ENCODE measurements around the gene WSCD2.

WSCD2 gene

DNA sequence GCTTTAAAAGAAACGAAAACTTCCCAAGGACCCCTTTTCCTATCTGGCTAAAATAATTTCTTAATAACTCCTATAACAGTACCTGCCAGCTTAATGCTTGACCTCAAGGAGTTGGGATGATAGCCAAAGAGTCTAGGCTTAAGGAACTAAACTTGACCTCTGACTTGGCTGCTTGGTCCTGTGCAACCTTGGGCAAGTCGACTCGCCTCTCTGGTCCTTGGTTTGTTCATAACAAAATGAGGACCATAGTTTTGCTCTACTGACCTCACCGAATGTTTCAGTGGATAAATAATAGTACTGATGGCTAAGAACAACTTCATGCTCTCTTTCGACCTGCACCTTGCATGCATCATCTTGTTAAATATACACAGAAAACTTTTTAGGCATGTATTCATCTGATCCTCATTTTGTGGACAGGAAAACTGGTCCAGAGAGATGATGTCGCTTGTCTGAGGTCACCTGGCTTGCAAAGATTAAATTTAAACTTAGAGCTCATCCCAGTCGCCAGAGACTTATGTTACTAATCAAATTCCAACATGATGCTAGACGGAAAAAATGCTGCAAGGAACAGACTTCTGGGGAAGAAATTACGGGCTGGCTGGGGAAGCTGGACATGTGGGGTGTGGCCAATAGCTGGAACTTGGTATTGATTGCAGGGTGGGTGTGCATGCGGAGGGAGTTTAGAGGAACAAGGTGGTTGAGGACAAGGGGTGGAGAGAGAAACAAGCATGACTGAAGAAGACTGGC is 38.0 kb upstream of the WSCD2 start:
- H3K4me3 ChIP-seq (replicated peaks in 1 of 2; ENCODE audit: low read depth in 2 of 2, low read length in 2 of 2): no peak overlapping the region
- TF ChIP-seq, protein P1, sequence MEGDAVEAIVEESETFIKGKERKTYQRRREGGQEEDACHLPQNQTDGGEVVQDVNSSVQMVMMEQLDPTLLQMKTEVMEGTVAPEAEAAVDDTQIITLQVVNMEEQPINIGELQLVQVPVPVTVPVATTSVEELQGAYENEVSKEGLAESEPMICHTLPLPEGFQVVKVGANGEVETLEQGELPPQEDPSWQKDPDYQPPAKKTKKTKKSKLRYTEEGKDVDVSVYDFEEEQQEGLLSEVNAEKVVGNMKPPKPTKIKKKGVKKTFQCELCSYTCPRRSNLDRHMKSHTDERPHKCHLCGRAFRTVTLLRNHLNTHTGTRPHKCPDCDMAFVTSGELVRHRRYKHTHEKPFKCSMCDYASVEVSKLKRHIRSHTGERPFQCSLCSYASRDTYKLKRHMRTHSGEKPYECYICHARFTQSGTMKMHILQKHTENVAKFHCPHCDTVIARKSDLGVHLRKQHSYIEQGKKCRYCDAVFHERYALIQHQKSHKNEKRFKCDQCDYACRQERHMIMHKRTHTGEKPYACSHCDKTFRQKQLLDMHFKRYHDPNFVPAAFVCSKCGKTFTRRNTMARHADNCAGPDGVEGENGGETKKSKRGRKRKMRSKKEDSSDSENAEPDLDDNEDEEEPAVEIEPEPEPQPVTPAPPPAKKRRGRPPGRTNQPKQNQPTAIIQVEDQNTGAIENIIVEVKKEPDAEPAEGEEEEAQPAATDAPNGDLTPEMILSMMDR (IDR thresholded peaks at IDR 0.05; ENCODE audit: low read depth, low read length): no peak

DNA sequence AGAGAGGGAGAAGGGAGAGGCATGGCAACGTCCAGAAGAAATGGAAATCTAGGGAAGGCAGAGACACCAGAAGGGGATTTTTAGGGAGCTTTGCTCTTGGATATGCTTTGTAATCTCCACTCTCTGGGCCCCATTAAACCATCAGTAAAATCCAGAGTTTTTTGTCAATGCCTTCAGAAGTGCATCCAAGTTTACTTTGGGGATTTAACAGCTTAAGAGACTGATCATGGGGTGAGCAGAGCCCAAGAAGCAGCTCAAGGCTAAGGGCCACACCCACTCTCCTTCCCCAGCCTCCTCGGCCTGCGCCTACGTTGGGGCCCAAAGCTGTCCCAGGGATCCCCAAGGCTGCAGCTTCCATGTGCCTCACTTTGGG is 37.4 kb upstream of the WSCD2 start:
- TF ChIP-seq, protein P1 (IDR thresholded peaks at IDR 0.05; ENCODE audit: low read depth, low read length): no peak
- H3K4me3 ChIP-seq (replicated peaks in 1 of 2; ENCODE audit: low read depth in 2 of 2, low read length in 2 of 2): no peak overlapping the region
- DNase-seq (ENCODE audit: low read depth in 2 of 2): no peak

More for the DNA sequence above, 38.0 kb upstream of the WSCD2 start:
- no peak for DNase-seq (ENCODE audit: low read depth in 2 of 2)

DNA sequence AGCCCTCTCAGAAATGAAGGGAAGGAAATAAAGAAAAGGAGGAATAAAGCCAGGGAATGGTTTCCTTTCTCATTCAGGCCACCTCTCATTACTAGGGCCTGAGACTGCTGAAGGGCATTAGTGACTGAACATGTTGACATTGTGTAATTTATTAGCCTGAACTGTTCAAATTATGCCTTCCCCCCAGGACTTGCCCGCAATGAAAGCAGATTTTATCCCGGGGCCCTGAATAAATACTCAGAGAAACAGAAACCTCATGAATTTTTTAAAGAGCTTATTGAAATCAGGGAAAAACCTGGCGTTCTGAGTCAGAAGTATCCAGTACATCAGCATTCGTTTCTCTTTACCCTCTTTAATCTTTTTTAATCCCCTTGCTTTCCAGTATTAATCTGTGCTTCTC is 35.9 kb upstream of the WSCD2 start:
- TF ChIP-seq, protein P1 (IDR thresholded peaks at IDR 0.05; ENCODE audit: low read depth, low read length): no peak
- DNase-seq (ENCODE audit: low read depth in 2 of 2): no peak
- H3K4me3 ChIP-seq (replicated peaks in 1 of 2; ENCODE audit: low read depth in 2 of 2, low read length in 2 of 2): no peak overlapping the region

DNA sequence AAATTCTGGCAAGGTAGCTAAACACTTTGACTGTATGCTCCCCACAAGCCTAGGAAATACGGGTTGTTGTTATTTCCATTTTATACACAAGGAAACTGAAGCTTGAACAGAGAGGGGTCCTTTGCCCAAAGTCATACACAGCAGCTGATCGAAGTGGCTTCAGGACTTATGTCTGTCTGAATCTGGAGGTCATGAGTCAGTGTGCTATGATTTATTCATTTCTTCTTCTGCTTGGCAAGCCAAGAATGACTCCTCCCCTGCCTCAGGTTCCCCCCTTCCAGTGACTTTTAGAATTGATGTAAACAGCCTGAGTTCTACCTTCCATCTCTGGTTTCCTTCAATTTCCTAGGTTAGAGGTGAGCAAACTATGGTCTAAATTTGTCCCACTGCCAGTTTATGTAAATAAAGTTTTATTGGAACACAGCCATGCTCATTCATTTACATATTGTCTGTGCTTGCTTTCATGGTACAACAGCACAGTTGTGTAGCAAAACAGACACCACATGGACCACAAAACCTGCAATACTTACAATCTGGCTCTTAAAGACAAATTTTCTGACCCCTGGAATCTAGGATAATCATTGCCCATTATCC is 34.9 kb upstream of the WSCD2 start:
- no peak for DNase-seq (ENCODE audit: low read depth in 2 of 2)
- H3K4me3 ChIP-seq (replicated peaks in 1 of 2; ENCODE audit: low read depth in 2 of 2, low read length in 2 of 2): no peak overlapping the region
- TF ChIP-seq, protein P1 (IDR thresholded peaks at IDR 0.05; ENCODE audit: low read depth, low read length): no peak

DNA sequence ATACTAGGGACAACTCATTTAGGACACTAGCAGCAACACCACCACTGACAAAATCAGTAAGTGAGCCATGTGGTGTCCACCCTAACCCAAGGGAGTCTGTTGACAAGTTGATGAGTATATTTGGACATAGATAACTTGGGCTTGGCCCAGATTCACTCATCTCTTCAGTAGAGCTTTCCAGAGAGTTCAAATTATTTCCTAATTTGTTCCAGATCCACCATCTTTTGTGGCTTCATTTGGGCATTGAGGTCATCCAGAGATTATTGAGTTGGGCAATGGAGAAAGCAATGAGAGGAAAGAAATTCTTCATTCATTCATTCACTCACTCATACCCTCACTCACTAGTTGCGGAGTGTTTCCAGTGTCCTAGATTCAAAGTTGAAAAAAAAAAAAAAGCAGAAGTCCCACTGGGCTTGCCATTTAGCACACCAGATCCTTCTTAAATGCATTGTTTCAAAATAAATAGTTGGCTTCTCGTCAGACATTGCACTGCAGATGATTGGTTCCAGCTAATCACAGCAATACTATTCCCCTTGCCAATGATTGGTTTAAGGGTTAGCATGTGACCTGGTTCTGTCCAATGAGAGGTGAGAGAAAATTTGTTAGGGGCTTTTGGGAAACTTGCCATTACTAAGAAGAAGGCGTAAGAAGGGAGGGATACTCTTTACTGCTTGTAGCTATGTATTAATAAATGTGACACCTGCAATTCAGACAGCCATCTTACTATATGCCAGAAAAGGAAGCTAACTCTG is 31.8 kb upstream of the WSCD2 start:
- no peak for DNase-seq (ENCODE audit: low read depth in 2 of 2)
- H3K4me3 ChIP-seq (replicated peaks in 1 of 2; ENCODE audit: low read depth in 2 of 2, low read length in 2 of 2): no peak overlapping the region
- TF ChIP-seq, protein P1 (IDR thresholded peaks at IDR 0.05; ENCODE audit: low read depth, low read length): no peak

DNA sequence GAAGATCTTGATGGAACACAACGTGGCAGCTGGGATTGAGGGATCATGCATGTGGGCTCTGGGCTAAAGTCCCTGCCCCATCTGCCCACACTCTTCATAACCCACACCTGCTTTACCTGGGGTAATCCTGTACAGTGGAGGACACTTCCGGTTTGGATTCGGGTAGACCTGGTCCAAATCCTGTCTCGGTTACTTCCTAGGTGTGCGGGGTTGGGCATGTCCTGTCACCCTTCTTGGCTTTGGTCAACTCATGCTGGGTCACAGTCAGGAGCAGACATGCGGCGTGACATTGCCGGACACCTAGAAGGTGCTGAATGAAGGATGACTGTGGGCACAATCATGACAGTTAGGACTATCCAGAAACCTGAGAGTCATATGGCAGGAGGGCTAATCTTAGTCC is 30.7 kb upstream of the WSCD2 start:
- H3K4me3 ChIP-seq (replicated peaks in 1 of 2; ENCODE audit: low read depth in 2 of 2, low read length in 2 of 2): no peak overlapping the region
- DNase-seq (ENCODE audit: low read depth in 2 of 2): no peak
- TF ChIP-seq, protein P1 (IDR thresholded peaks at IDR 0.05; ENCODE audit: low read depth, low read length): no peak
